ENCODE results near the gene LDB2.

LDB2 gene

GRCh38 chr4:16692961-16693506, 205.4 kb downstream of the LDB2 start:
- DNase-seq (ENCODE audit: extremely low read depth in 1 of 2, low read depth in 1 of 2) = no peak

DNA sequence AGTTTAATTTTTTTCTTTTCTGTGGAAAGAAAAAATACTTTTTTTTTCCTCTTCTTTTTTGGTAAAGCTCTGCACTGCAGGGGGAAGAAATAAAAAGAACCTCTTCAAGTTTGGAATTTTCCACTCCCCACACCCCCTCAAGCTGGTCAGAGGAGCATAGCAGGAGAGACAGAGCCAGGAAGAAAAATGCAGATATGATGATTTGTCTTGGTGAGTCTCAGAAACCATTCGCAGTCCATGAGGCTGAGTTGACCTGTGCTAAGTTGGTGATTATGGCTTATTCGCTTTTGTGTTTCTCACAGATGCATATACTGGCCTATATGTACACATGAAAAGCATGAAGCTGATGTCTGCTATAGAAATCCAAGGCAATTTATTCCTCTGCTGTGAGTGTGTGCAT, 205.9 kb downstream of the LDB2 start:
- no peak for DNase-seq (ENCODE audit: extremely low read depth in 1 of 2, low read depth in 1 of 2)

DNA sequence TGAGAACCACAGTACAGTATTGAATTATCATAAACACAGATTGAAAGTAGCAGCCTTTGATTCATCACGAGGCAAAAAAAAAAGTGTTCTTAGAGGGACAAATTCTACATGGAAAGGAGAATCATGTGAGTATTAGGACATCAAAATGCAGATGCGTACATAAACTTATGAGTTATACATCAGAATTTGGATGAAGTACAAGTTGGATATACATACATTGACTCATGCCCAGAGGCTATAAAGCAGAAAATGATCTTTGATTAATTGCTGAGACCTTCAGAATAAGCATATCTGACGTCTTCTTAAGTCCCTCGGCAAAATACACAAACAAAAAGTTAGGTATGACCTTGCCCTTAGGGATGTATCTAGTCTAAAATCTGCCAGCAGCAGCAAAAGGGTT, 206.4 kb downstream of the LDB2 start:
- DNase-seq (ENCODE audit: extremely low read depth in 1 of 2, low read depth in 1 of 2) = no peak

- no peak for DNase-seq (ENCODE audit: extremely low read depth in 1 of 2, low read depth in 1 of 2)
Observed at GRCh38 chr4:16691450-16691849, 207.0 kb downstream of the LDB2 start.

DNA sequence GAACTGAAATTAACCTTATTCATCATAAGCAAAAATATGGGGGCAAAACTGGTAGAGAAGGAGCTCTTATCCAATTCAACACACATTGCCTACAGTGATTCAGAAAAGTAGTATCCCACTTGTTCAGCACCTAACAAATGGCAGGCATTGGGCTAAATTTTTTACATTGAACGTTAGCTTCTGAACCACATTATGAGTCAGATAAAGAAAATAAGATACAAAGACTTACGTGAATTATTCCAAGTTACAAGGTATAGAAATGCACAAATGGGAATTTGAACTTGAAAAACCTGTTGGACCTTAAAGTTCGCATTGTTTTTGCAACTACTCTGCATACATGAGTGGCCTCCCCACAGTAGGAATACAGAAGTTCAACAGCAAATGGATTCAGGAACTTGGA, 210.6 kb downstream of the LDB2 start:
- no peak for DNase-seq (ENCODE audit: extremely low read depth in 1 of 2, low read depth in 1 of 2)

DNA sequence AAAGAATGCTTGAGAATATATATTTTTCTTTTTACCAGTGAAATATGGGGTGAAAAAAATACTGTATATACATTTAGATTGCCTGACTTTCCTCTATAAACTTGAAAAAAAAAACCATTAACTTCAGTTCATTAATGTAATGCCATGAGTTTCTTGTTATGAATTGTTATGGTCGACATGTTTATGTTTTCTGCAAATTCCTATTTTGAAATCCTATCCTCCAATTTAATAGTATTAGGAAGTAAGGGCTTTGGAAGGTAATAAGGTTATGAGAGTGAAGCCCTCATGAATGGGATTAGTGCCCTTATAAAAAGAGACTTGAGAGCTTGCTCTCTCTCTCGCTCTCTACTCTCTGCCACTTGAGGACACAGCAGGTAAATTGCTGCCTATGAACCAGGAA, 211.4 kb downstream of the LDB2 start:
- no peak for DNase-seq (ENCODE audit: extremely low read depth in 1 of 2, low read depth in 1 of 2)

DNA sequence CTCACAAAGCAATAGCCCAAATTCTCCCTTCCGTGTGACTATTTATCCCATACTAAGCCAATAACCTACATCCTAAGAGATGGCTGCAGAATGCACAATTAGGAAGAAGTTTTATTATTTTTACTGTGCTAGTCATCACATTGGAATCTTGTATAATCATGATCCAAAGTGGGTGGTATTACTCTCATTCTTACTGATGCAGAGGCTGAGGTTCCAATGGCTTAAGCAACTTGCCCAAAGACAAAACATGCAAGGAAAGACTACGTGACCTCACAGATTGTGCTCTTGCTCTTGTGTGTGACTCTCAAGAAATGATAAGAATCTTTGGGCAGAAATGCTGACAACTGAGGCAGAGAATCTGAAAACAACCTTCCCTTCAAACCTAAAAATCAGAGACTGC, 212.2 kb downstream of the LDB2 start:
- no peak for DNase-seq (ENCODE audit: extremely low read depth in 1 of 2, low read depth in 1 of 2)

- DNase-seq (ENCODE audit: extremely low read depth in 1 of 2, low read depth in 1 of 2) = no peak
Observed at GRCh38 chr4:16685536-16685935, 212.9 kb downstream of the LDB2 start.

DNA sequence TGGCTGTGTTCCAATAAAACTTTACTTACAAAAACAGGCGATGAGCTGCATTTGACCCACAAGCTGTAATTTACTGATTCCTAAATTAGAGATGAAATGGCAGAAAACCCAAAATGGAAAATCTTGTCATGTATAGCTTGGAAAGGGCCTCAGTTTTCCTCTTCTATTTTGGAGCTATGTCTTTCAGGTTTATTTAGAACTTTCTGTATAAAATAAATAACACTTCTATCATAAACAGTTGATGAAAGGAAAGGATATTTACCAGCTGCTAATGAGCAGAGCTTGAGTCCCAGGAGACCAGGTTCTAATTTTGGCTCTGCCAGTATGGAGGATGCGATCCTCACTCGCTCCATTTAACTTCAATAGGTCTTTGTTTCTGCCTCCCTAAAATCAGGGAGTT, 213.5 kb downstream of the LDB2 start:
- no peak for DNase-seq (ENCODE audit: extremely low read depth in 1 of 2, low read depth in 1 of 2)

- no peak for DNase-seq (ENCODE audit: extremely low read depth in 1 of 2, low read depth in 1 of 2)
Observed at GRCh38 chr4:16684097-16684496, 214.3 kb downstream of the LDB2 start.

GRCh38 chr4:16682975-16683374, 215.5 kb downstream of the LDB2 start:
- no peak for DNase-seq (ENCODE audit: extremely low read depth in 1 of 2, low read depth in 1 of 2)

DNA sequence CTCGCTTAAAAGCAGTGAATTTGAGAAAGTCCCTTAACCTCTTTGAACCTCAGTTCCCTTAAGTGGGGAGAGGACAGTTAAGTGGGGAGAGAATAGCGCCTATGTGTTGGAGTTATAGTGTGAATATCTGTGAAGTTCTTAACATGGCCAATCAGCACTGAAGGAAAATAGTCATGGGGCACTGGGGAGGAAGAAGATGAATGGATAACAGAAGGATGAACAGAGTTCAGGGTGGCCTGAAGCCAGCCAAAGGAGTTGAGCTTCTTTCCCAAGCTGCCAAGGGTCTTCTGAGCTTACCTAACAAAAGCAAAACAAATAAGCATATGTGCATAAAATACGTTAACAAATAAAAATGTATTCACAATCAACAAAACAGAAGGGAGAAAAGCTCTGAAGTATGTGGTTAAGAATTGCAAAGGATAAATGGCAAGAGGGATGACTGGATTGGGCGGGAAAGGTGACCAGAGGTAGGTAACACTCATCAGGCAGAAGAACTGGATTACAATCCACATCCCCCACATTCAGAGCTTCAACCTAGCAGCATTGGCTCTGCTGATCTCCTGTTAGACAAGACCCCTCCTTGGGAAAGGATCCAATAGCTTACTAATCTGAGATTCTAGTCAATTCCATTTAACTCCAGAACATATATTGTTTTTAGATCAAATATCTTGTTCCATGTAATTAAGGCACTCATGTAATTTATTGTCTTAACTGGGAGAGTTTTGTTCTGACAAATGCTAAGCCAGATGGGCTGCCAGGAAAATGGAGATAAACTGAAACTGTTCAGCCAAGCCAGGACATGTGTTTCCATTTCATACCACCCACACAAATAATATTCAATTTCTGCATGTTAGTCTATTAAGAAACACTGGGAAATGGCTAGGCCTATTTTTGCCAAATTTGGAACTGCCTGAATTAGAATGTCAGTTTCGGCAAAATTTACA, 221.2 kb downstream of the LDB2 start:
- no peak for DNase-seq (ENCODE audit: extremely low read depth in 1 of 2, low read depth in 1 of 2)

DNA sequence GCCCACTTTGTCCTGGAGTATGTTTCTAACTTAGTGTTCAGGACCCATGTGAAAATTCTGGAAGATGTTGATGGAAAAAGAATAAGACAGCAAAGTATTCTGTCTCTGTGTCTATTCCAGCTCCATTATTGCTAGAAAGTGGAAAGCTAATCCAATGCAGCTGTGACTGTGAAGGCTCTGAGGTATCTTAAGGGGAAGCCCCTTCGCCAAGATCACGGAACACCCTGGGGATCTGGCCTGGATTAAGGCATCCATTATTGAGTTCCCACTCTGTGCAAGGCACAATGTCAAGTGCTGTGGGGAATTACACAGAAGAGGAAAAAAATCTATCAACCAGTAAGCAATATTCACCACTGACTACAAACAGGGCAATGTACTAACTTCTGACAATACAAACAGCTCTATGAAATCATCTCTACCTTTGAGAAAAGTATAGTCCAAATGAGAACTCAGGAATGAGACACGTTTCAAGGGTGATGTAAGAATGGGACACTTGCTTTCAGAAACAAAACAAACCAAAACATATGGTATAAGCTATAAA, 222.1 kb downstream of the LDB2 start:
- no peak for DNase-seq (ENCODE audit: extremely low read depth in 1 of 2, low read depth in 1 of 2)

DNA sequence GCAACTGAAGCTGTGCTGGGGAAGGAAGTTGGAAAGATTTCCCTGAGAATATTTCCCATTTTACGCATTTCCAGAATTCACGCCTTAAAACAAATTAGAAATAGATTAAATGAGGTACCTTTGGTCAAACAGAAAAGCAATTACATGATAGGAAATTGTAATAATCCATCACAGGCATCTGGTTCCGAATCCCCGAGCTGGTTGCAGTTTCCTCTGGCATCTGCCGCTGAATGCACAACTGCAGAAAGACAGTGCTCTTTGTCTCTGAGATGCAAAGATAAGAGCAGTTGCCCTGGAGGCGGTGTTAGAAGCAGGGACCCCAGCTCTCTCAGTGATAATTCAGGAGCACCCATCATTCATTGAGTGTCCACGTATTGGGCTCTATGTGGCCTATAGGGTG, 224.4 kb downstream of the LDB2 start:
- DNase-seq (ENCODE audit: extremely low read depth in 1 of 2, low read depth in 1 of 2) = no peak

GRCh38 chr4:16672421-16672820, 226.0 kb downstream of the LDB2 start:
- no peak for DNase-seq (ENCODE audit: extremely low read depth in 1 of 2, low read depth in 1 of 2)

DNA sequence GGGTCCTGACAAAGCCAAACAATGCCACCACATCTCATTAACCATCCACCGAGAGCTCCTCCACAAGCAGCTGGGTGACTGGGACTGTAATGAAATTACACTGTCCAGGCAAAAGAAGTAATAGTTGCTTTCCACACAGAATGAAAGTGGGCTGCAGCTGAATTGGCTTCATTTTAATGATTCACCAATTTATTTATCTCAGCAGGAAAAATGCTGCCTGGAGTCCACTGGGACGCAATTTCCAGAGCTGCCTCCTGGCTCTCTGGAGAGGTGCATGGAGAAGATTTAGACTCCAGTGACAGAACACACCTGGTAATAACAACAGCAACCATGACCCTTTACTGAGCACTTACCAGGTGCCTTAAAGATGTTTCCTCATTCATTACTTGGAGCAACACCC, 226.7 kb downstream of the LDB2 start:
- DNase-seq (ENCODE audit: extremely low read depth in 1 of 2, low read depth in 1 of 2) = no peak

DNA sequence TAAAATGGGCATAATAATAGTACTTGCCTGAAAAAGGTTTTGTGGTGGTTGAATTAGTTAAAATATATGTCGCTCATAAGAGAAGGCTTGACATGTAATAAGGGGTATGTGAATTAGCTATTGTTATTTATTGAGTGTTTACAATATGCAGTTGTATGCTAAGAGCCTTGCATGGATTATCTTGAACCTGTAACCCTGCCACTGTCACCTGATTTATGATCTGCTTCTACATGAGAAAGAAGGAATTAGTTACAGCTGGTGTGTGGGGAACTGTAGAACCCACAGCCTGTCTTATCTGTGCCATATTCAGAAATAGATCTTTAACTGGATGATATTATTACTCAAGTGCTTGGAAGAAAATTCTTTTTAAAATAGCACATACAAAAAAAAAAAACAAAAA, 227.7 kb downstream of the LDB2 start:
- DNase-seq (ENCODE audit: extremely low read depth in 1 of 2, low read depth in 1 of 2) = no peak

GRCh38 chr4:16669036-16669435, 229.4 kb downstream of the LDB2 start:
- no peak for DNase-seq (ENCODE audit: extremely low read depth in 1 of 2, low read depth in 1 of 2)

- DNase-seq (ENCODE audit: extremely low read depth in 1 of 2, low read depth in 1 of 2) = no peak
Observed at GRCh38 chr4:16668488-16668887, 230.0 kb downstream of the LDB2 start.

- DNase-seq (ENCODE audit: extremely low read depth in 1 of 2, low read depth in 1 of 2) = no peak
Observed at GRCh38 chr4:16667464-16667863, 231.0 kb downstream of the LDB2 start.

DNA sequence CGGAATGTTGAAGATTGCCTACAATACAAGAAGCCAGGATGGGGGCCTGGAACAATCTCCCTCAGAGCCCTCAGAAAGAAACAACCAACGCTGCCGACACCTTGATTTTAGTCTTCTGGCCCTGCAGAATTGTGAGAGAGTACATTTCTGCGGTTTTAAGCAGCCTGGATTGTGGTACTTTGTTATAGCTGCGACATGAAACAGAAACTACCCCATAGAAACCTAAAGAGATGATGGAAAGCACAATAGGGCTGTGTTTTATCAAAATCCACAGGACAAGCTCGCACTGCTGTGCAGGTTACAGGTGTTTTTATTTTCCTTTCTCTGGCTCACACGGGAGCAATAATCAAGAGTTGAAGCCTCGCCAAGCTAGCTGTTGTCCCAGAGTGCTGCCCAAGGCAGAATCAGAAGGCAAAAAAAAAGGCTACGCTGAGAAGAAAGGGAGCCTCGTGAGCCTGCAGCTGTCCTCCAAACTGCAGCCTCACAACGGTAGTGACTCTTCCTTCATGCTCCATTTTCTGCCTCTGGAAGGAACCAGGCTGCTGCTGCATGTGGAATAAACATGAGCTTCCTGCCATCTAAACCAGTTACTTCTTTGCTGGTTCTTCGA, 232.4 kb downstream of the LDB2 start:
- no peak for DNase-seq (ENCODE audit: extremely low read depth in 1 of 2, low read depth in 1 of 2)

DNA sequence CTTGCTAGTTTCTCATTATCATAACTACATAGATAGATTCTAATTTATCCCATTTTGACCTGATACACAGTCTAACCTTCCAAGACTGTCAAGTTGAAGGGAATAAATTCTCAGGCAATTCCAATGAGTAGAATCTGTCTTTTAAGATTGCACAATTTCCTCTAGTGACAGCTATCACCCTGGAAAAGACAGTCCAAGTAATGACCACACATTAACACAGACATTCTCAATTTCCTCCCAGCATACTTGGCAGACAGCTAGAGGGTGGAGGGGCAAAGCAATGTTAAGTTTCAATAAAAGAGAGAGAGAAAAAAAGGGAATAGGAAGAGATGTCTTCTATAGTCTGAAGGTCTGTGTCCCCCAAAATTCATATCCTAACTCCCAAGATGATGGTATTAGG, 234.7 kb downstream of the LDB2 start:
- DNase-seq (ENCODE audit: extremely low read depth in 1 of 2, low read depth in 1 of 2) = no peak

Data from stimulated activated CD8-positive, alpha-beta memory T cell treated with anti-CD3 and anti-CD28 coated beads, Interleukin-7, amount 100 ng/mL, for 48 hours (primary cell).